Measurements from ENCODE around the gene S100A16.
"Not testable (repeated sequence)": the region's sequence is repeated elsewhere in the genome, so short reads cannot be mapped to it uniquely, and the experiment has no call there.

- not testable (repeated sequence) for TF ChIP-seq CTCF (conservative IDR thresholded peaks at IDR 0.05; ENCODE audit: low read length); EZH2phosphoT487 (IDR thresholded peaks at IDR 0.05; ENCODE audit: borderline replicate concordance)
Observed at GRCh38 chr1:153575497-153575896, 37.4 kb downstream of the S100A16 start.
